Spleen (tissue), 7 donors: Measurements from ENCODE around the gene SH3BGRL3.

Experiments used
- CTCF ChIP-seq, 11 experiments: fragments of 200-600 bp in 7 of 11; fragments of 450-650 bp in 4 of 11; sonication (generic) in 4 of 11; IDR thresholded peaks in 8 of 11; conservative IDR thresholded peaks in 3 of 11; 1 replicate in 7 of 11; 2 replicates in 4 of 11; pipeline versions ENCODE4 v1.4.0 to v1.8.0; 2016 to 2021; ENCODE audit warnings: antibody characterized with exemption in 11 of 11, inconsistent platforms in 4 of 11, mild to moderate bottlenecking in 1 of 11
- POLR2A ChIP-seq, 3 donors: fragments of 450-650 bp; IDR thresholded peaks; one replicate each; pipeline ENCODE4 v1.5.1; 2017; ENCODE audit warnings: antibody characterized with exemption in 3 of 3, mild to moderate bottlenecking in 1 of 3
- donor health status: DM: no; HTN: no; CAD: no; lungs with moderate emphysema.
- donor health status: DM: no; HTN: no; CAD: no.
- donor health status: DM: no; HTN: no; CAD: no.

GRCh38 chr1:26259005-26259404 lies 20.9 kb upstream of the SH3BGRL3 start:
- TF ChIP-seq POLR2A (IDR thresholded peaks at IDR 0.05) = no peak
- no peak for TF ChIP-seq CTCF (IDR thresholded peaks at IDR 0.05 in 8 of 11, conservative IDR thresholded peaks at IDR 0.05 in 3 of 11)
